GM04503 (cell line): Measurements from ENCODE around the gene ECEL1.
"Not testable (repeated sequence)": the region's sequence is repeated elsewhere in the genome, so short reads cannot be mapped to it uniquely, and the experiment has no call there.

Experiments
- DNase-seq: peaks from one replicate; pipeline ENCODE4 v3.0.0-alpha.2; 2012; ENCODE audit warnings: low read depth

ECEL1 gene, protein sequence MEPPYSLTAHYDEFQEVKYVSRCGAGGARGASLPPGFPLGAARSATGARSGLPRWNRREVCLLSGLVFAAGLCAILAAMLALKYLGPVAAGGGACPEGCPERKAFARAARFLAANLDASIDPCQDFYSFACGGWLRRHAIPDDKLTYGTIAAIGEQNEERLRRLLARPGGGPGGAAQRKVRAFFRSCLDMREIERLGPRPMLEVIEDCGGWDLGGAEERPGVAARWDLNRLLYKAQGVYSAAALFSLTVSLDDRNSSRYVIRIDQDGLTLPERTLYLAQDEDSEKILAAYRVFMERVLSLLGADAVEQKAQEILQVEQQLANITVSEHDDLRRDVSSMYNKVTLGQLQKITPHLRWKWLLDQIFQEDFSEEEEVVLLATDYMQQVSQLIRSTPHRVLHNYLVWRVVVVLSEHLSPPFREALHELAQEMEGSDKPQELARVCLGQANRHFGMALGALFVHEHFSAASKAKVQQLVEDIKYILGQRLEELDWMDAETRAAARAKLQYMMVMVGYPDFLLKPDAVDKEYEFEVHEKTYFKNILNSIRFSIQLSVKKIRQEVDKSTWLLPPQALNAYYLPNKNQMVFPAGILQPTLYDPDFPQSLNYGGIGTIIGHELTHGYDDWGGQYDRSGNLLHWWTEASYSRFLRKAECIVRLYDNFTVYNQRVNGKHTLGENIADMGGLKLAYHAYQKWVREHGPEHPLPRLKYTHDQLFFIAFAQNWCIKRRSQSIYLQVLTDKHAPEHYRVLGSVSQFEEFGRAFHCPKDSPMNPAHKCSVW

DNA sequence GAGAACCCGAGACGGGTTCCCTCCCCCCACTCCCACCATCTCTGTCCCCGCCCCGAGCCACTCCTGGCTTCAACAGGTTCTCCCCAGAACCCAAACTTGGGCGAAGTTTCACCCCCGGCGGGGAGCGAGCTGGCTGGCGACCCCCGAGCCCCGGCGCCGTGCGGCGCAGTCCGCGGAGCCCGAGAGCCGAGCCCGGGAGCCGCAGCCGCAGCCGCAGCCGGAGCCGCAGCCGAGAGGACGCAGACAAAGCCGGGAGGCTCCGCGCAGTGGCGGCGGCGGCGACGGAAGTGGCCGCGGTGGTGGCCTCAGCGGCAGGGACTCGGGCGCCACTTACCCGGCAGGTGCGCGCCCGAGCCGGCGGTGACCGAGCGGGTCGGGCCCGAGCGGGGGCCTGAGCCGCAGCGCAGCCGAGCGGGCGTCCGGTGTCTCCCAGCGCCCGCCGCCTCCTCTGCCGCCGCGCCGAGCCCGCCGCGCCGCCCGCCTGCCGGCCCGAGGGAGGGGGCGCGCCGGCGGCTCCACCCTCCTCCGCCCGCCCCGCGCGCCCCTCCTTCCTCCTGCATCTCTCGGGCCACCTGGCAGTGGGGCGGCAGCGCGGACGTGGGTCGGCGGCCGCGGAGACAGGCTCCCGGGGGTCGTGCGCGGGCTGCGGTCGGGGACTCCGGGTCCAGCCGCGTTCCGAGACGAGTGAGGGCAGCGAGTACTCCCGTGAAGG is at the start of gene ECEL1:
Gene ECEL1, minus strand, starts transcription at position 450 of the 712 bp plus-strand sequence. CDS start 1,181 bp downstream, outside the sequence.
- DNase-seq = no peak

DNA sequence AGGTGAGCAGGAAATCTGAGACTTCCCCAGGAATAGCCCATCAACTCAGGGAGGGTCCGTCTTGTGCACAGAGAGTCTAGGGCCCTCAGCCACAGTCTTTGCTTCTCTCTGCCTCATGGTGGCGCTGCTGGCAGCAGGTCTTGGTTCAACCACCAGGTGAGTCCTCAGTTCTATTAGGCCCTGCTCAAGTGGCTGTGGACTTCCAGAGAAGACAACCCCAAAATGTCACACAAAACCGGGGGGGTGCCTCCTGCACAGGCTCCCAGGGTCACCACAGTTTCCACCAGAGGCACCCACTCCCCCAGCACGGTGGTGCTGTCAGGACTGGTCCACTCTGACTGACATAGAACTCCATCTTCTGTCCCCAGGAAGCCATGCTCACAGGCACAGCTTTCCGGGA is 49.4 kb upstream of the ECEL1 start:
- DNase-seq = no peak

DNA sequence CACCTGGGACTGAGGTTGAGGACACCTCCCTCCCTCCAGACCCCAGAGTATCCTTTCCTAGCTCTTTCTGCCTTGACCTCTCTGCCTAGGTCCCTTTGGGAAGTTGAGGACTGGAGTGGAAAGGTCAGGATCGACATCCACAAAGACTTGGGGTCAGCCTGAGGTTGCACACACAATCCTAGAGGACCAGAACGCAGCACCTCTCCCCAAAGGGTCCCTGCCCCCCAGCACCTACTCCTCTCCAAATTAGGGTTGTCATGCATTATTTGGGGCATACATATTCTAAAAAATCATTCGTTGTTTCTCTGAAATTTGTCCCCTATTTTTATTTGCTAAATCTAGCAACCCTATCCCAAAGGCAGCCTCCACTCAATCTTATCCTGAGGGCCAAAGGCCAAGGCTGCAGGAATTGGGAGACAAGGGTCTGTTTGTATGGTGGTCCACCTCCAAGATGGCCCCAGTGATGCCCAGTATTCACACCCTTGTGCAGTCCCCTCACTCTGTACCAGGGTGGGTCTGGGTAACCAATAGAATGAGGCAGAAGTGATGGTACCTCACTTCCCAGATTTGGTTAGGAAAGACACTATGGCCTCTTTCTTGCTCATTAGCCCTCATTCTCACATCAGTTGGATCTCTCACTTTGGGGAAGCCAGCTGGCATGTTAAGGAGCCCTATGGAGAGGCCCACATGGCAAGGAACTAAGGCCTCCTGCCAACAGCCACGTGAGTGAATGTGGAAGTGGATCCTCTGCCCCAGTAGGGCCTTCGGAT is 48.3 kb upstream of the ECEL1 start:
- DNase-seq = no peak

DNA sequence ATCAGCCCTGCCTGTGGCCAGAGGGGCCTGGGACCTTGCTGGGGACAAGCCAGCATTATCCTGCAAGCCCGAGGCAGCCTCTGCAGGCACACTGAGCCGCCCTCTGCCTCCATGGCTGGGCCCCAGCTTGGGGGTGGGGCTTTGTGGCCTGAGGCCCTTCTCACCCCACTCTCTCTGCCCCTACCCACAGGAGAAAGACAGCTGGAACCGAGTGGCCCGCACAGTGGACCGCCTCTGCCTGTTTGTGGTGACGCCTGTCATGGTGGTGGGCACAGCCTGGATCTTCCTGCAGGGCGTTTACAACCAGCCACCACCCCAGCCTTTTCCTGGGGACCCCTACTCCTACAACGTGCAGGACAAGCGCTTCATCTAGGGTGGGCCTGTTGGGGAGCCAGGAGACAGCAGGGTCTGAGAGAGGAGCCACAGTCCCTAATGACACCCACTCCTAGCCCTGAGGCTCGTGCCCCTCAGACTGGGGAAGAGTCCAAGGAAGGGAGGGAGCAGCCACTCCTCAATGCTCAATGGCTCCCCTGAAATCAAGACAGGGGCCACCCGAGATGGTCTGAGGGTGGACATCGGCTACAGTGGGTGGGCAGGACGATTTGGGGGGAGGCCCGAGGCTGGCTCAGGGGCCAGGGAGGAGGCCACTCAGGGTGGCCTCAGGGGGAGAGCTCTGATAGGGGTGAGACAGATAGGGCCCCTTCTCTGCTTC is 47.5 kb upstream of the ECEL1 start:
- DNase-seq = no peak

DNA sequence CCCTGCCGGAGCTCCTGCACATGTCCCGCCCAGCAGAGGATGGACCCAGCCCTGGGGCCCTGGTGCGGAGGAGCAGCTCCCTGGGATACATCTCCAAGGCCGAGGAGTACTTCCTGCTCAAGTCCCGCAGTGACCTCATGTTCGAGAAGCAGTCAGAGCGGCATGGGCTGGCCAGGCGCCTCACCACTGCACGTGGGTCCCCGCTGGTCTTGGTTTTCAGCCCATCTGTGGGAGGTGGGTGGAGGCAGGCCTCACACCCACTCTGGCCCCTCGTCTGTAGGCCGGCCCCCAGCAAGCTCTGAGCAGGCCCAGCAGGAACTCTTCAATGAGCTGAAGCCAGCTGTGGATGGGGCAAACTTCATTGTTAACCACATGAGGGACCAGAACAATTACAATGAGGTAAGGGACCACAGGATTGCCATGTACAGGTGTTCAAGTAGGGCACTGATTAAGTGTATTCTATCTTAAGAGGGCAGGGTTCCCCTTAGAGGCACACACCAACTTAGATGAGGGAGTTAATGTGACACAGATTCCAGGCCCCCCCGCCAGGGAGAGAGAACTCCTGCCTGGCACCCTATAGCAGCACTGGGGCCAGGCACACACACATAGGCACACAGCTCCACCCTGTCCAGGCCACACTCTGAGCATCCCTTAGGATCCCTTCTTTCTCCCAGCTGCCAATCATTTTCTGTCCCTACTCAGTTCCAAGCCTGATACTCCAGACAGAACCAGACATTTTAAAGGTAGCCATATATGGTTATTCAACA is 46.5 kb upstream of the ECEL1 start:
- DNase-seq = no peak

DNA sequence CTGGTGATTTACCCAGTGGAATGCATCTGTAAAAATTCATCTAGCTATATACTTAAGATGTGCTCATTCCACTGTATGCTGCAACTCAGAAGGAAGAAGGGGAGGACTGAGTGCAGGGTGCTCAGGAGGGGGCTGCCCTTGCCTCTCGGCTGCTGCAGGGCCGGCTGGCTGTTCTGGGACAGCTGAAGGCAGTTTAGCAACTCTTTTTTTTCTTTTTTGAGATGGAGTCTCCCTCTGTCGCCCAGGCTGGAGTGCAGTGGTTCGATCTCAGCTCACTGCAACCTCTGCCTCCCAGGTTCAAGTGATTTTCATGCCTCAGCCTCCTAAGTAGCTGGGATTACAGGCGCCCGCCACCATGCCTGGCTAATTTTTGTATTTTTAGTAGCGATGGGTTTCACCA is 45.2 kb upstream of the ECEL1 start:
- DNase-seq = not testable (repeated sequence)

DNA sequence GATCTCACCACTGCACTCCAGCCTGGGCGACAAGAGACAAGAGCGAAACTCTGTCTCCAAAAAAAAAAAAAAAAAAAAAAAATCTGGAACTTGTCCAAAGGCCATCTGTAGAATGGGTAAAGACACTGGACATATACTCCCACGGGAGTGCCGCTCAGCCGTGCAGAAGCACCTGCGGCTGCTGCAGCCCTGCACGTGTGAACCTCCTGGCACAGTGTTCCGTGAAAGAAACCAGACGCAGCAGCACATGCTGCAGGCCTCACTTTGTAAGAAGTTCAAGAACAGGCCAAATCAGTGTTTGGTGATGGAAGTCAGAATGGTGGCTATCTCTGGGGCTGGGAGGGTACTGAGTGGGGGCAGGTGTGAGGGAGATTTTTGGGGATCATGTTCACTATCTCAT is 44.8 kb upstream of the ECEL1 start:
- DNase-seq = no peak

DNA sequence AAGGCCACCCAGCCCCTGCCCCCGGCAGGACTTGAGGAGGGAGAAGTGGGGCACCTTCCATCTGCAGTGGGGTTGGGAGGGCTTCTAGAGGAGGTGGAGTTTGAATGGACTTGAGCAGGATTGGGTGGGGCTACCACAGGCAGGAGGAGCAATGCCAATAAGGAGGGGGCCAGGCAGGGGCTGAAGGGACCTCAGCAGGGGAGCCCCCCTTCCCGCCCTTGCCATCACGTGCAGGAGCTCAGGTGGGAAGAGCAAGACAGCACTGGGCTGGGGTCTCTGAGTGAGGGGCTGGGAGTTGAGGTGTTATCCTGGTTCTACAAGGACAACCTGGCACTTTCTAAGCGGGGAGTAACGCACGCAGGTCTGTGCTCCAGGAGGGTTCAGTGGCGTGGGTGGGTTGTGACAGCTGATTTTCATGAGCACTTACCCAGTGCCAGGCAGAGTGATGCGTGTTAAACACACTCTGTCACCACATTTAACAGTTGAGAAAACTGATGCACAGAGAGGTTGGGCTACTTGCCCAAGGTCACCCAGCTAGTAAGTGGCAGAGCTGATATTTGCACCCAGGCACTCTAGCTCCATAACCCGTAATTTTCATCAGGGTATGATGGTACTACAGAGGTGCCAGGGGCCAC is 43.1 kb upstream of the ECEL1 start:
- DNase-seq = no peak

DNA sequence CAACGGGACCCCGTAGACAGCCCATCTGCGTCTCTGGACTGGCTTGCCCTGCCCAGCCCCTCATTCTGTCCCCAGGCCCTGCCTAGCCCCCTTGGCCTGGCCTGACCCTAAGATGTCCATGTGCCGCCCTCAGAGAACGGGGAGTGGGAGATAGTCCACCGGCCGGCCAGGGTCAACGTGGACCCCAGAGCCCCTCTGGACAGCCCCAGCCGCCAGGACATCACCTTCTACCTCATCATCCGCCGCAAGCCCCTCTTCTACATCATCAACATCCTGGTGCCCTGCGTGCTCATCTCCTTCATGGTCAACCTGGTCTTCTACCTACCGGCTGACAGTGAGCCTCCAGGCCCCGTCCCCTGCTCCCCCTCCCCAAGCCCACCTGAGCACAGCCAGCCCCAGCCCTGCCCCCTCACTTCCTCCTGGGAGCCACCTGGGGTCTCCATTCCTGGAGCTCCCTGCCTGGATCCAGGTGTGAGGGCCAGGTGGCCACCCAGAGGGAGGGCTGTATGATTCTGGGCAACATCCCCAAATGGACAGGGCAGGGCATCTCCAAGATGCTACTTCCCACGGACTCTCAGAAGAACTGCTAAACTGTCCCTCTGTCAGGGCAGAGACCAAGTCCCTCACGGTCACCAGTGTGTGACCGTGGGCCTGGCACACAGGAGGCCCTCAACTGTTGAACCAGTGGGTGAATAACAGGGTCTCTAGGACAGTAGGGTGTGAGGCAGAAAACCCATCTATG is 42.3 kb upstream of the ECEL1 start:
- DNase-seq = no peak

DNA sequence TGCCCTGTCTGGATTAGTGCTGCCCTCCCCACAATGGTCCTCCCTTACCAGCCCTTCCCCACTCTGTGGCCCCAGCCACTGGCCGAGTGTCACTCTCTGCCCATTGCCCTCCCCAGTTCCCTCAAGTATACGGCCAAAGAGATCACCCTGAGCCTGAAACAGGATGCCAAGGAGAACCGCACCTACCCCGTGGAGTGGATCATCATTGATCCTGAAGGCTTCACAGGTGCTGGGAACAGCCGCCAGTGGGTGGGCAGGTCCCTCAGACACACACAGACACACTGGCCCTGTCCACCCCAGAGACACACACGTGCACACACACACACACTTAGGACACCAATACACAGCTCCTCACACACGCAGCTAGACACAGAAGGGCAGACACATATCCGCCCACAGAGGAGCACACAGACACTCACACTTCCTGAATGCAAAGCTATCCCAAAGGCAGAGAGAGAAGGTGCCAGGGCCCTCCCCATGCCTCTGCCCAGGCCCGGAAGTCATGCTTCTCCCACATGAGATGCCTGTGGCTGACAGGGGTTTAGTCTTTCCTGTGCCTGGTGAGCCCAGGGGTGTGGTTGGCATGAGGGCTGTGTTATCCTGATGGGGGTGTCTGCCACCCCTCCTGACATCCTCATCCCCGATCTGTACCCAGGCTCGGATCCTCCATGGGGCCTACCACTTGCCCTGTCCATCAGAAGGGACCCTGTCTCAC is 41.3 kb upstream of the ECEL1 start:
- DNase-seq = no peak

DNA sequence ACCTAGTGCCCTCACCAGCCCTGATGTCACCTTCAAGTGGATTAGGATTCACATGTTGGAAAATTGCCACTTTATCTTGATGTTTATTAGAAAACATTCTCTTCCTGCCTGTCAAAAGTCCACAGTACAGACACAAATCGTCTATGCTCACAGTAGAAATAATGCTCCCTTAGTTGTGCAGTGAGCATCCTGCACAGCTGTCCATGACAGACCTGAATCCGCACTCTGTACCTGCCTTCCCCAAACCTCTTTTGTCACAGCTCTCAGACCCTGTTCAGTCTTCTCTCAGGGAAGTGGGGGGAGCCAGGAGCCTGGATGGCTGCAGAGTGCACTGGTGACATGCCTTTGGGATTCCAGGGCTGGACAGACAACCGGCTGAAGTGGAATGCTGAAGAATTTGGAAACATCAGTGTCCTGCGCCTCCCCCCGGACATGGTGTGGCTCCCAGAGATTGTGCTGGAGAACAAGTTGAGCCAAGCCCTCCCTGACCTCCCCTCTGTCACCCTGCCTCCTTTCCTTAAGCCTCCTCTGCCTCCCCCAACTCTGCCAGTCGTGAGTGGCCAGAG is 40.4 kb upstream of the ECEL1 start:
- no peak for DNase-seq

DNA sequence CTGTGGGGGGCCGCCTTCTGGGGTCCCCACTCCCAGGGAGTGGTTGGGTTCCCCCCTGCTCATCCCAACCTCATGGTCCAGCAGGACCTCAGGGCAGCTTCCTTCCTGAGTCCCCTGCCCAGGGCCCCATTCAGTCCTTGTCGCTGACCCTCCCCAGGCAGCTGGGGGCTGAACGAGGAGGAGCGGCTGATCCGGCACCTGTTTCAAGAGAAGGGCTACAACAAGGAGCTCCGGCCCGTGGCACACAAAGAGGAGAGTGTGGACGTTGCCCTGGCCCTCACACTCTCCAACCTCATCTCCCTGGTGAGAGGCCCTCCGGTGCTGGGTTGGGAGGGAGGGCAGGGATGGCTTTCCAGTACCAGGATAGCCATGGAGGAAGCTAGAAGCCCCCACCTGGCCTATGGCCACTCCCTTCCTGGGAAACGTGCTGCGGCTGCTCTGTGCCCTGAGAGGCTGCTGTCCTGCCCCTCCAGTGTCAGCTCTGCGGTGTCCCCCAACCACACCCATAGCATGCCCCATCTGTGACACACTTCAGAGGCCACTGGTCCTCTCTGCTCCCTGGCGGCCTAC is 38.8 kb upstream of the ECEL1 start:
- DNase-seq = no peak

DNA sequence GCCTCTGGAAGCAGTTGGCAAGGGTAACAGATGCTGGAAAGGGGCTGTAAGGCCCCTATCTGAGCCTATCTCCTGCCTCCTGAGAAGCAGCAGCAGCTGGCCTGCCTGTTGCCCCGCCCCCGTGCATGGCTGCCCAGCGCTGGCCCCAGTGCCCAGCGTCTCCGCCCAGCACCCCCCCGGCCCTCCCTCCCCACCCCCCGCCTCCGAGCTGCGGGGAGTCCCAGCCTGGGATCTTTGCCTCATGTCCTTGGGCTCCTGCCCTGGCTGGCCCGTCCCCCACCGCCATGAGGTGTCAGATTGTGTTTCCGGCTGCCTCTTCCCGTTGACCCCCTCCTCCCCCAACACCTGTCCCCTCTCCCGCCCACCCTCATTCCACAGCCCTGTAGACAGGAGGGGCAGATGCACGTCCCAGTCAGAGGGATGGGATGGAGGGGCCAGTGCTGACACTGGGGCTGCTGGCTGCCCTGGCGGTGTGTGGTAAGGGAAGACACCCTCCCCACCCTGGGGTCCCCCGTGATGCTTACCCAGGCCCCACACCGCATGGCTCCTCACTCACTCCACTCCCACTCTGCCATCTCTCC is 38.2 kb upstream of the ECEL1 start, which contains the start of gene CHRND:
Gene CHRND, plus strand, starts transcription at position 370 of the 581 bp plus-strand sequence. Its CDS starts 56 bp downstream, at position 426.
- DNase-seq = no peak

DNA sequence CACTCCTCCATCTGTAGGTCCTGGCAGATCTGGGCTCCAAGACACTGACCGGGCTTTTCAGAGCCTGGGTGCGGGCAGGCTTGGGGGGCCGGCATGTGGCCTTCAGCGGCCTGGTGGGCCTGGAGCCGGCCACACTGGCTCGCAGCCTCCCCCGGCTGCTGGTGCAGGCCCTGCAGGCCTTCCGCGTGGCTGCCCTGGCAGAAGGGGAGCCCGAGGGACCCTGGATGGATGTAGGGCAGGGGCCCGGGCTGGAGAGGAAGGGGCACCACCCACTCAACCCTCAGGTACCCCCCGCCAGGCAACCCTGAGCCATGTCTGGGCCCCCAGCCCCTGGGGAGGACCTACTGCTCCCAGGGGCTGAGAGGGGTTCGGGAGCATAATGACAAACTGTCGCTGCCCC is 37.6 kb upstream of the ECEL1 start:
- DNase-seq = no peak

DNA sequence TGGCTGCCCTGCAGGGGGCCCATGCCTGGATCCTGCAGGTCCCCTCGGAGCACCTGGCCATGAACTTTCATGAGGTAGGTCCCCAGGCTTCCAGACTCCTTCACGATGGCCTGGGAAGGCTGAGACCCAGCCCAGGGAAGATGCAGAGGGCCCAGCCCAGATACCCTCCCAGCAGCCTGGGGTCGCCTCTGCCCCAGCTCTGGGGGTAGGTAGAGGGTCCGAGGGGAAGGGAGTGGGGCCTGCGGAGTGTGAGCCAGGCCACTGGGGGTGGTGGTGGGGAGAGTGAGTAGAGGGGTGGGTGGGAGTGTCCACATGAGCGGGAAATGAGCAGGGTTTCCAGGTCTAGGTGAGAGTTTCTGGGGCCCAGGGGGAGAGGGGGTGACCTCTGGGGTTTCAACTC is 37.1 kb upstream of the ECEL1 start:
- DNase-seq = no peak

DNA sequence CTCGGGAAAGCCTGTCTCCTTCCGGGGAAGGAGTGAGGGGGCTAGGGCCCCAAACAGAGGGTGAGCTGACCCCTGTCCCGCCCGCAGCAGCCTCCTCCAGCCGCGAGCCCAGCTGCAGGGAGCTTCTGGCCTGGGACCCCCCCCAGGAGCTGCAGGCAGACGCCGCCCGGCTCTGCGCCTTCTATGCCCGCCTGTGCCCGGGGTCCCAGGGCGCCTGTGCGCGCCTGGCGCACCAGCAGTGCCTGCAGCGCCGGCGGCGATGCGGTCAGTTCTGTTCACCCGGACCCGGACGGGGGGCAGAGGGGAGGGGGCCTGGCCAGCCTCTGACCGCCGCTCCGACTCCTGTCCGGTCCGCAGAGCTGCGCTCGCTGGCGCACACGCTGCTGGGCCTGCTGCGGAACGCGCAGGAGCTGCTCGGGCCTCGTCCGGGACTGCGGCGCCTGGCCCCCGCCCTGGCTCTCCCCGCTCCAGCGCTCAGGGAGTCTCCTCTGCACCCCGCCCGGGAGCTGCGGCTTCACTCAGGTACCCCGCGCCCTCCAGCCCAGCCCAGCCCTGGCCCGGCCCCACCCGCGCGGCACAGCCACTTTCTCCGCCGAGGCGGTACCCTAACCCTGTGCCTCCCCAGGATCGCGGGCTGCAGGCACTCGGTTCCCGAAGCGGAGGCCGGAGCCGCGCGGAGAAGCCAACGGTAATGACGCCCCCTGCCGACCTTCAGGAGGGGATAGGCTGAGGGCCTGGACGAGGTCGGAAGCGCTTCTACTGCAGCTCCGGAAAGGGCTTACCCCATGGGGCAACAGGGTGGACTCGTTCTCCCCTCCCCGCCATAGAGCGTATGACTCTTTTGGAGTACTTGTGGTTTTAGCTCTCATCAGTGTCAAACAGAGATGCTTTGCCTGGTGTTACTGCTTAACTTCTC is 36.3 kb upstream of the ECEL1 start:
- DNase-seq = no peak

DNA sequence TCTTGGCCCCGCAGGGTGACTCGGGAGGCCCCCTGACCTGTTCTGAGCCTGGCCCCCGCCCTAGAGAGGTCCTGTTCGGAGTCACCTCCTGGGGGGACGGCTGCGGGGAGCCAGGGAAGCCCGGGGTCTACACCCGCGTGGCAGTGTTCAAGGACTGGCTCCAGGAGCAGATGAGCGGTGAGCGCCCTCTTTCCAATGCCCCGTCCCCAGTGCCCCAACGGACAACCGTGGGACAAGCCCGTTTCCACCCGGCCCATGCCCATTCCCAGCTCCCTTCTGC is 35.7 kb upstream of the ECEL1 start:
- DNase-seq = no peak
